IMR-90 (cell line): Measurements from ENCODE around the gene SMOC1. TPM values are rescaled to one million over a fixed set of nuclear protein-coding genes. Genes with fewer than 3 reads are reported as not detected.
A peak's percentile ranks its signal among the peaks of the same experiment; 100 is the strongest.

Source experiments
- ATAC-seq: fragments of 200-7000 bp; cut with Tn5 transposase; 2 replicates; pipeline ENCODE4 v1.9.1; 2020; ENCODE audit warnings: low read depth, mild to moderate bottlenecking, moderate library complexity
- BruUV-seq: library from RNA; stranded (reverse); fragments of 400-500 nt; replicated peaks from 2 replicates; lab custom pipeline; 2021; lab: Mats Ljungman, UMichigan
- CTCF ChIA-PET: fragments of 300-600 bp; formaldehyde crosslinking; extraction: SDS; loops from one replicate; lab custom pipeline; 2021; ENCODE audit warnings: antibody characterized with exemption; lab: Yijun Ruan, JAX
- POLR2A ChIA-PET: fragments of 300-600 bp; sonication (Branson Sonifier 250); formaldehyde crosslinking; loops from one replicate; lab custom pipeline; 2022; ENCODE audit warnings: antibody characterized with exemption; ENCODE audit not compliant: unreplicated experiment; lab: Charles Lee
- DNase-seq: peaks from one replicate; pipeline ENCODE4 v3.0.0; 2013
- H2AFZ ChIP-seq: replicated peaks from 2 replicates; pipeline ENCODE3; 2013; ENCODE audit warnings: low read length, mild to moderate bottlenecking; ENCODE audit not compliant: poor library complexity
- H2AK5ac ChIP-seq: 2 replicates; pipeline ENCODE4 v1.6.1; 2013; ENCODE audit warnings: low read depth, low read length, inconsistent platforms
- H2AK9ac ChIP-seq: replicated peaks from 2 replicates; pipeline ENCODE3; 2013; ENCODE audit warnings: mild to moderate bottlenecking, low read depth, low read length, moderate library complexity; ENCODE audit not compliant: poor library complexity
- H2BK120ac ChIP-seq: 2 replicates; pipeline ENCODE4 v1.6.1; 2013; ENCODE audit warnings: low read depth, low read length, inconsistent platforms
- H2BK15ac ChIP-seq: 3 replicates; pipeline ENCODE4 v1.6.1; 2013; ENCODE audit warnings: low read depth, low read length, inconsistent platforms
- H2BK20ac ChIP-seq: 2 replicates; pipeline ENCODE4 v1.6.1; 2013; ENCODE audit warnings: low read depth, mild to moderate bottlenecking, inconsistent platforms, low read length, moderate library complexity
- H2BK5ac ChIP-seq: 2 replicates; pipeline ENCODE4 v1.6.1; 2013; ENCODE audit warnings: mild to moderate bottlenecking, low read depth, low read length, inconsistent platforms; ENCODE audit not compliant: poor library complexity, severe bottlenecking
- H3K14ac ChIP-seq: replicated peaks from 2 replicates; pipeline ENCODE4 v1.6.1; 2013; ENCODE audit warnings: low read depth, low read length, inconsistent platforms
- H3K18ac ChIP-seq: 2 replicates; pipeline ENCODE4 v1.6.1; 2013; ENCODE audit warnings: low read depth, low read length, control low read depth
- H3K23ac ChIP-seq: 2 replicates; pipeline ENCODE4 v1.6.1; 2013; ENCODE audit warnings: low read depth, low read length, inconsistent platforms
- H3K27ac ChIP-seq: 2 replicates; pipeline ENCODE4 v1.5.1; 2013; ENCODE audit warnings: mild to moderate bottlenecking, control low read depth, low read length; ENCODE audit not compliant: insufficient read depth
- H3K27me3 ChIP-seq: 2 replicates; pipeline ENCODE4 v1.6.1; 2013; ENCODE audit warnings: low read length; ENCODE audit not compliant: control insufficient read depth, insufficient read depth
- H3K36me3 ChIP-seq: 2 replicates; pipeline ENCODE4 v1.6.1; 2013; ENCODE audit warnings: low read length, mixed read lengths; ENCODE audit not compliant: control insufficient read depth, insufficient read depth
- H3K4ac ChIP-seq: 2 replicates; pipeline ENCODE4 v1.6.1; 2013; ENCODE audit warnings: low read depth, low read length, inconsistent platforms
- H3K4me1 ChIP-seq: 2 replicates; pipeline ENCODE4 v1.6.1; 2013; ENCODE audit warnings: low read length, mixed read lengths; ENCODE audit not compliant: control insufficient read depth, insufficient read depth
- H3K4me2 ChIP-seq: 2 replicates; pipeline ENCODE4 v1.6.1; 2013; ENCODE audit warnings: low read depth, mild to moderate bottlenecking, control low read depth, low read length, moderate library complexity
- H3K4me3 ChIP-seq: 2 replicates; pipeline ENCODE4 v1.5.1; 2013; ENCODE audit warnings: low read depth, mild to moderate bottlenecking, control low read depth, low read length, moderate library complexity; ENCODE audit not compliant: insufficient read depth
- H3K56ac ChIP-seq: 2 replicates; pipeline ENCODE4 v1.6.1; 2013; ENCODE audit warnings: low read length, inconsistent platforms; ENCODE audit not compliant: insufficient read depth; ENCODE audit errors: extremely low read depth
- H3K79me1 ChIP-seq, 2 experiments: 2 replicates each; pipeline ENCODE4 v1.6.1; 2013; ENCODE audit warnings: low read length in 2 of 2, inconsistent platforms in 1 of 2, low read depth in 1 of 2
- H3K9ac ChIP-seq: 2 replicates; pipeline ENCODE4 v1.6.1; 2013; ENCODE audit warnings: low read depth, low read length, control low read depth
- H3K9me1 ChIP-seq: 2 replicates; pipeline ENCODE4 v1.6.1; 2013; ENCODE audit warnings: low read length, inconsistent platforms; ENCODE audit not compliant: insufficient read depth
- H3K9me3 ChIP-seq: 2 replicates; pipeline ENCODE4 v1.6.1; 2013; ENCODE audit warnings: low read length; ENCODE audit not compliant: control insufficient read depth, insufficient read depth
- H4K20me1 ChIP-seq: 2 replicates; pipeline ENCODE4 v1.6.1; 2013; ENCODE audit warnings: low read length, inconsistent platforms; ENCODE audit not compliant: insufficient read depth
- H4K5ac ChIP-seq: 2 replicates; pipeline ENCODE4 v1.6.1; 2013; ENCODE audit warnings: mild to moderate bottlenecking, low read depth, low read length, control low read depth
- H4K8ac ChIP-seq, 2 experiments: 2 replicates each; pipeline ENCODE4 v1.6.1; 2013; ENCODE audit warnings: low read depth in 2 of 2, low read length in 2 of 2, control low read depth in 1 of 2, inconsistent platforms in 1 of 2
- H4K91ac ChIP-seq: 2 replicates; pipeline ENCODE4 v1.6.1; 2013; ENCODE audit warnings: low read depth, low read length, inconsistent platforms; ENCODE audit not compliant: insufficient read depth
- BHLHE40 ChIP-seq: fragments of 150-350 bp; IDR thresholded peaks from 2 replicates; pipeline ENCODE4 v1.6.1; 2016; ENCODE audit warnings: mild to moderate bottlenecking, low read depth, low read length
- CEBPB ChIP-seq: IDR thresholded peaks from 2 replicates; pipeline ENCODE4 v1.6.1; 2012; ENCODE audit warnings: low read depth, low read length, improper control_type of control experiment
- CHD1 ChIP-seq: IDR thresholded peaks from 2 replicates; pipeline ENCODE4 v1.6.1; 2012; ENCODE audit warnings: low read depth, low read length, improper control_type of control experiment
- FOS ChIP-seq: fragments of 150-350 bp; IDR thresholded peaks from 2 replicates; pipeline ENCODE4 v1.6.1; 2016; ENCODE audit warnings: low read depth, low read length
- MAFK ChIP-seq: IDR thresholded peaks from 2 replicates; pipeline ENCODE4 v1.6.1; 2012; ENCODE audit warnings: low read depth, low read length, improper control_type of control experiment
- MAZ ChIP-seq: IDR thresholded peaks from 2 replicates; pipeline ENCODE4 v1.6.1; 2012; ENCODE audit warnings: low read depth, mild to moderate bottlenecking, low read length, improper control_type of control experiment, moderate library complexity, borderline replicate concordance
- NFE2L2 ChIP-seq: fragments of 150-350 bp; IDR thresholded peaks from 2 replicates; pipeline ENCODE4 v1.6.1; 2016; ENCODE audit warnings: low read depth, mild to moderate bottlenecking, low read length
- POLR2A ChIP-seq: IDR thresholded peaks from 2 replicates; pipeline ENCODE4 v1.6.1; 2012; ENCODE audit warnings: mild to moderate bottlenecking, low read depth, low read length
- RAD21 ChIP-seq: IDR thresholded peaks from 2 replicates; pipeline ENCODE4 v1.6.1; 2012; ENCODE audit warnings: low read length, improper control_type of control experiment
- RCOR1 ChIP-seq: IDR thresholded peaks from 2 replicates; pipeline ENCODE4 v1.6.1; 2012; ENCODE audit warnings: mild to moderate bottlenecking, low read length, improper control_type of control experiment; ENCODE audit not compliant: insufficient replicate concordance
- RFX5 ChIP-seq: IDR thresholded peaks from 2 replicates; pipeline ENCODE4 v1.8.0; 2012; ENCODE audit warnings: low read depth, mild to moderate bottlenecking, low read length, moderate library complexity
- SMC3 ChIP-seq: fragments of 150-350 bp; IDR thresholded peaks from 2 replicates; pipeline ENCODE4 v1.6.1; 2016; ENCODE audit warnings: low read depth, mild to moderate bottlenecking, antibody characterized with exemption, low read length, moderate library complexity
- WGBS, 2 experiments: methylation state at CpG; one replicate each; pipeline versions ENCODE4 v1.1.5 to v1.1.7; 2013; ENCODE audit warnings: missing lambda C conversion rate in 2 of 2; ENCODE audit not compliant: insufficient read length in 1 of 2; ENCODE audit errors: extremely low coverage in 2 of 2; 5-methylcytosine and 5-hydroxymethylcytosine counted together
- dilution Hi-C: fragments of 300-500 bp; cut with HindIII; formaldehyde crosslinking; loops from one replicate; pipeline ENCODE4 v1.14.3; 2018; ENCODE audit warnings: low sequenced_read_pairs; ENCODE audit not compliant: unreplicated experiment
- in situ Hi-C: fragments of 300-500 bp; cut with MboI; formaldehyde crosslinking; loops from 3 replicates; pipeline ENCODE4 v1.14.3; 2019; ENCODE audit warnings: low sequenced_read_pairs, inconsistent platforms, mixed read lengths
- intact Hi-C: fragments of 100-400 bp; cut with micrococcal nuclease; formaldehyde crosslinking; loops from 2 replicates; pipeline ENCODE4 v1.10.0; 2022
- polyA plus RNA-seq, 3 experiments: library from polyadenylated mRNA; depleted of rRNA; stranded (reverse); fragments of >200 nt; gene quantifications; 2 replicates each; pipeline ENCODE4 v1.2.3, GENCODE V29; 2012; ENCODE audit warnings: low replicate concordance in 1 of 3
- total RNA-seq: library from RNA; depleted of rRNA; stranded (reverse); fragments of >200 nt; gene quantifications from 2 replicates; pipeline ENCODE4 v1.2.3, GENCODE V29; 2012
- TF ChIP-seq, protein P1 (sequence below): fragments of 150-350 bp; IDR thresholded peaks from 2 replicates; pipeline ENCODE4 v1.6.1; 2017; ENCODE audit warnings: mild to moderate bottlenecking, antibody characterized with exemption, low read length, low read depth
- TF ChIP-seq, protein P2 (sequence below): fragments of 150-350 bp; IDR thresholded peaks from 2 replicates; pipeline ENCODE4 v1.6.1; 2016; ENCODE audit warnings: low read depth, mild to moderate bottlenecking, low read length, moderate library complexity, borderline replicate concordance
- TF ChIP-seq, protein P3 (sequence below): conservative IDR thresholded peaks from 2 replicates; pipeline ENCODE4 v1.5.1; 2012; ENCODE audit warnings: mild to moderate bottlenecking, low read depth, low read length, improper control_type of control experiment

Gene SMOC1
- total and polyA plus RNA-seq, 2 of the 4 experiments (the other 2 are of a cell fraction) = 0.90 to 4.1 TPM

DNA sequence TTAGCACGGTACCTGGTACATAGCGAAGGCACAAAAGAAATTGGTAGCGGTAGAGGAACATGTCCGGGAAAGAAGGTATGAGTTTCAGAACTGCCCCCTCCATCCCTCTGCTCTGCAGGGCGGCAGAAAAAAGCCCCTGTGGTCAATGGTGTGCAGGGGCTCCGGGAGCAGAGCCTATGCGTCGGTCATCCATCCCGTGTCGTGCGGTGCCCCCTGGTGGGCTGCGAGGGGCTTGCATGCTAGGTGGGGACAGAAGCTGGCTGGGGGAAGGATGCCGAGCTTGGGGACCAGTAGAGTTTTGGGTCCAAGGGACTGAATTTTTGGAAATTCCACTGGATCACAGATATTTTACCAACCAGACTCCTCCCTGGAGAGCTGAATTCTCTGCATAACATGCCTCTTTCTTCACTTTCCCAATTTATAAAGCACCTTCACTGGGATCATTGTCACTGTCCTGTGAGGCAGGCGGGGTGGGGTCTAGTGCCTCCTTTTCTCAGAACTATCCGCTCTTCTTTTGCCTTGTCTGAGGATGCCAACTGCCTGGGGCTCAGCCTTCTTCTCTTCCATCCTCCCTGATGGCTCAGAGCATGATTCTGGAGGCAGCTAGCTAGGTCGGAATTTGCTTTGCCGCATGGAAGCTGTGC, 148.7 kb downstream of the SMOC1 start:
- H3K56ac ChIP-seq = no peak overlapping the region
- no peaks in the 10 kb centered on the region for H3K9me3 ChIP-seq
- no peak overlapping the region for H3K4me2 ChIP-seq
- H3K27me3 ChIP-seq = no peaks in the 10 kb centered on the region
- POLR2A ChIA-PET = no interaction called here
- no peak overlapping the region for H2BK5ac ChIP-seq
- CTCF ChIA-PET = interaction anchor here (0.5 to 1.5 kb wide), 15 partner anchors 9 to 559 kb away, joined by 3 to 11 read pairs (median 4); partner anchors contain the start of gene SMOC1
- no peak overlapping the region for H2BK120ac ChIP-seq
- H3K36me3 ChIP-seq = peaks cover 5% of the 10 kb centered on the region; the same call in 1 of the 2 replicates
- no peak overlapping the region for H3K4me3 ChIP-seq
- H3K23ac ChIP-seq = no peak overlapping the region
- intact Hi-C loops (loop anchor here (1.0 kb wide), 2 partner anchors 151 to 210 kb away; no protein-coding TSS in a partner anchor), dilution Hi-C loops (no loop called here), in situ Hi-C loops (loop anchor here (5.0 kb wide), 1 partner anchor 211 kb away; no protein-coding TSS in a partner anchor)
- no peaks in the 10 kb centered on the region for H4K20me1 ChIP-seq
- peak overlapping the region; percentile 66 for H2AK9ac ChIP-seq
- H2BK20ac ChIP-seq = no peak overlapping the region
- no peak overlapping the region for H3K18ac ChIP-seq
- H4K8ac ChIP-seq = no peak overlapping the region
- WGBS, 2 experiments = 40% methylated on average over 1 of the region's 17 CpGs; no CpG with 5 or more reads in 1 of the 2 experiments
- BruUV-seq = no TSS peak
- no peak overlapping the region for H3K9ac ChIP-seq
- peak; percentile 92 for ATAC-seq
- no peak overlapping the region for H3K4ac ChIP-seq
- H4K91ac ChIP-seq = no peak overlapping the region
- no peaks in the 10 kb centered on the region for H3K9me1 ChIP-seq
- H3K14ac ChIP-seq = no peak overlapping the region
- H2AFZ ChIP-seq = peak overlapping the region; percentile 74
- peak; percentile 46 for DNase-seq
- H2BK15ac ChIP-seq = no peak overlapping the region
- H3K4me1 ChIP-seq = 0 out of 2 replicates have a peak, but pooled peaks cover 2% of the 10 kb centered on the region
- H3K27ac ChIP-seq = no peak overlapping the region
- H4K5ac ChIP-seq = no peak overlapping the region
- H3K79me1 ChIP-seq = no peaks in the 10 kb centered on the region
- H2AK5ac ChIP-seq = no peak overlapping the region
- TF ChIP-seq CEBPB (no peak), RCOR1 (no peak), MAZ (peak; percentile 30; the same call in 1 of the 2 replicates), SMC3 (peak; percentile 100), CHD1 (no peak), RAD21 (peak; percentile 99), RFX5 (no peak), BHLHE40 (no peak), NFE2L2 (no peak), MAFK (no peak), POLR2A (peak; percentile 59; the same call in 1 of the 2 replicates), FOS (no peak)
- TF ChIP-seq, protein P1, sequence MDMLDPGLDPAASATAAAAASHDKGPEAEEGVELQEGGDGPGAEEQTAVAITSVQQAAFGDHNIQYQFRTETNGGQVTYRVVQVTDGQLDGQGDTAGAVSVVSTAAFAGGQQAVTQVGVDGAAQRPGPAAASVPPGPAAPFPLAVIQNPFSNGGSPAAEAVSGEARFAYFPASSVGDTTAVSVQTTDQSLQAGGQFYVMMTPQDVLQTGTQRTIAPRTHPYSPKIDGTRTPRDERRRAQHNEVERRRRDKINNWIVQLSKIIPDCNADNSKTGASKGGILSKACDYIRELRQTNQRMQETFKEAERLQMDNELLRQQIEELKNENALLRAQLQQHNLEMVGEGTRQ = no peak
- TF ChIP-seq, protein P2, sequence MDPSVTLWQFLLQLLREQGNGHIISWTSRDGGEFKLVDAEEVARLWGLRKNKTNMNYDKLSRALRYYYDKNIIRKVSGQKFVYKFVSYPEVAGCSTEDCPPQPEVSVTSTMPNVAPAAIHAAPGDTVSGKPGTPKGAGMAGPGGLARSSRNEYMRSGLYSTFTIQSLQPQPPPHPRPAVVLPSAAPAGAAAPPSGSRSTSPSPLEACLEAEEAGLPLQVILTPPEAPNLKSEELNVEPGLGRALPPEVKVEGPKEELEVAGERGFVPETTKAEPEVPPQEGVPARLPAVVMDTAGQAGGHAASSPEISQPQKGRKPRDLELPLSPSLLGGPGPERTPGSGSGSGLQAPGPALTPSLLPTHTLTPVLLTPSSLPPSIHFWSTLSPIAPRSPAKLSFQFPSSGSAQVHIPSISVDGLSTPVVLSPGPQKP = no peak
- TF ChIP-seq, protein P3, sequence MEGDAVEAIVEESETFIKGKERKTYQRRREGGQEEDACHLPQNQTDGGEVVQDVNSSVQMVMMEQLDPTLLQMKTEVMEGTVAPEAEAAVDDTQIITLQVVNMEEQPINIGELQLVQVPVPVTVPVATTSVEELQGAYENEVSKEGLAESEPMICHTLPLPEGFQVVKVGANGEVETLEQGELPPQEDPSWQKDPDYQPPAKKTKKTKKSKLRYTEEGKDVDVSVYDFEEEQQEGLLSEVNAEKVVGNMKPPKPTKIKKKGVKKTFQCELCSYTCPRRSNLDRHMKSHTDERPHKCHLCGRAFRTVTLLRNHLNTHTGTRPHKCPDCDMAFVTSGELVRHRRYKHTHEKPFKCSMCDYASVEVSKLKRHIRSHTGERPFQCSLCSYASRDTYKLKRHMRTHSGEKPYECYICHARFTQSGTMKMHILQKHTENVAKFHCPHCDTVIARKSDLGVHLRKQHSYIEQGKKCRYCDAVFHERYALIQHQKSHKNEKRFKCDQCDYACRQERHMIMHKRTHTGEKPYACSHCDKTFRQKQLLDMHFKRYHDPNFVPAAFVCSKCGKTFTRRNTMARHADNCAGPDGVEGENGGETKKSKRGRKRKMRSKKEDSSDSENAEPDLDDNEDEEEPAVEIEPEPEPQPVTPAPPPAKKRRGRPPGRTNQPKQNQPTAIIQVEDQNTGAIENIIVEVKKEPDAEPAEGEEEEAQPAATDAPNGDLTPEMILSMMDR = peak; percentile 94
